Panc1 (cell line): ENCODE results near the gene SLC6A20. TPM values are rescaled to one million over a fixed set of nuclear protein-coding genes. Genes with fewer than 3 reads are reported as not detected.

Source experiments
- ATAC-seq: fragments of 200-7000 bp; cut with Tn5 transposase; 2 replicates; pipeline ENCODE4 v1.9.1; 2020; ENCODE audit warnings: mild to moderate bottlenecking, moderate library complexity
- BruUV-seq: library from RNA; stranded (reverse); fragments of 400-500 nt; replicated peaks from 2 replicates; lab custom pipeline; 2021; lab: Mats Ljungman, UMichigan
- CTCF ChIA-PET: fragments of 300-600 bp; sonication (Branson Sonifier 250); formaldehyde crosslinking; loops from one replicate; lab custom pipeline; 2022; ENCODE audit warnings: antibody characterized with exemption; lab: Charles Lee
- POLR2A ChIA-PET: fragments of 300-600 bp; sonication (Branson Sonifier 250); formaldehyde crosslinking; loops from one replicate; lab custom pipeline; 2022; ENCODE audit warnings: antibody characterized with exemption; lab: Charles Lee
- DNase-seq: peaks from one replicate; pipeline ENCODE4 v3.0.0-alpha.2; 2010; ENCODE audit warnings: low read depth, low spot score
- H3K27ac ChIP-seq: 2 replicates; pipeline ENCODE4 v1.5.1; 2011; ENCODE audit warnings: mild to moderate bottlenecking, low read length, inconsistent platforms
- H3K27me3 ChIP-seq: fragments of 200-500 bp; sonication (Bioruptor generic); 2 replicates; pipeline ENCODE4 v1.6.0; 2014; ENCODE audit warnings: low read length, inconsistent platforms; ENCODE audit not compliant: control insufficient read depth, insufficient read depth
- H3K36me3 ChIP-seq: fragments of 200-500 bp; sonication (Bioruptor generic); 2 replicates; pipeline ENCODE4 v1.5.1; 2014; ENCODE audit warnings: inconsistent platforms, mild to moderate bottlenecking, low read length, moderate library complexity; ENCODE audit not compliant: control insufficient read depth, insufficient read depth
- H3K4me1 ChIP-seq: 2 replicates; pipeline ENCODE4 v1.5.1; 2011; ENCODE audit warnings: inconsistent platforms, mild to moderate bottlenecking, low read length, moderate library complexity; ENCODE audit not compliant: control insufficient read depth, insufficient read depth
- H3K4me3 ChIP-seq, 2 experiments: 2 replicates each; pipeline ENCODE4 v1.5.1; 2011 to 2012; ENCODE audit warnings: low read depth in 2 of 2, low read length in 2 of 2, mild to moderate bottlenecking in 2 of 2, inconsistent platforms in 1 of 2, moderate library complexity in 1 of 2
- H3K9me3 ChIP-seq: fragments of 200-500 bp; sonication (Bioruptor generic); 2 replicates; pipeline ENCODE4 v1.5.1; 2014; ENCODE audit warnings: low read depth, mild to moderate bottlenecking, inconsistent platforms, low read length, moderate library complexity; ENCODE audit not compliant: control insufficient read depth, insufficient read depth
- CTCF ChIP-seq: fragments of 450-650 bp; IDR thresholded peaks from 2 replicates; pipeline ENCODE4 v1.5.1; 2017; ENCODE audit warnings: mild to moderate bottlenecking
- POLR2AphosphoS5 ChIP-seq: IDR thresholded peaks from 2 replicates; pipeline ENCODE4 v1.6.1; 2012; ENCODE audit warnings: mild to moderate bottlenecking, low read depth, low read length, moderate library complexity
- REST ChIP-seq, 2 experiments: IDR thresholded peaks; 2 replicates each; pipeline ENCODE4 v1.6.1; 2011 to 2012; ENCODE audit warnings: low read depth in 2 of 2, control low read depth in 1 of 2, low read length in 1 of 2, mild to moderate bottlenecking in 1 of 2, moderate library complexity in 1 of 2; ENCODE audit not compliant: insufficient read depth in 1 of 2
- SIN3A ChIP-seq: IDR thresholded peaks from 2 replicates; pipeline ENCODE4 v1.6.1; 2012; ENCODE audit warnings: low read depth, mild to moderate bottlenecking, low read length, moderate library complexity, borderline replicate concordance; ENCODE audit not compliant: insufficient read depth
- TCF7L2 ChIP-seq: IDR thresholded peaks from 2 replicates; pipeline ENCODE4 v1.6.1; 2011; ENCODE audit warnings: mild to moderate bottlenecking, low read depth, low read length, inconsistent platforms
- in situ Hi-C: cut with HindIII; loops from 2 replicates; pipeline ENCODE4 v1.10.0; 2016; ENCODE audit warnings: low sequenced_read_pairs, low pct_unique_long_range_greater_than_20kb
- intact Hi-C: fragments of 100-400 bp; cut with micrococcal nuclease; formaldehyde crosslinking; loops from one replicate; pipeline ENCODE4 v1.10.0; 2022; ENCODE audit not compliant: unreplicated experiment
- total RNA-seq: library from RNA; stranded (reverse); gene quantifications from one replicate; pipeline ENCODE4 v1.2.1, GENCODE V29; 2021; ENCODE audit not compliant: unreplicated experiment

Gene SLC6A20
- total RNA-seq, 1 experiment from 2014 or later: 0.28 TPM

GRCh38 chr3:45741742-45742460 lies 54.4 kb downstream of the SLC6A20 start:
- no peak for DNase-seq
- Histone ChIP-seq H3K27me3 (no peaks in the 10 kb centered on the region), H3K4me3 (no peak overlapping the region), H3K4me1 (no peaks in the 10 kb centered on the region), H3K36me3 (peaks cover 9% of the 10 kb centered on the region), H3K27ac (no peak overlapping the region), H3K9me3 (no peaks in the 10 kb centered on the region)
- in situ Hi-C loops (no loop called here), intact Hi-C loops (no loop called here)
- no TSS peak for BruUV-seq
- TF ChIP-seq SIN3A (no peak), POLR2AphosphoS5 (no peak), REST (IDR thresholded peaks at IDR 0.05; ENCODE audit: insufficient read depth in 1 of 2, low read depth in 2 of 2, low read length in 1 of 2) (no peak), CTCF (no peak), TCF7L2 (no peak)
- CTCF ChIA-PET: no interaction called here
- ATAC-seq: no peak
- POLR2A ChIA-PET: no interaction called here

- ATAC-seq (no peak), DNase-seq (no peak)
- TF ChIP-seq TCF7L2 (no peak), SIN3A (no peak), REST (IDR thresholded peaks at IDR 0.05; ENCODE audit: insufficient read depth in 1 of 2, low read depth in 2 of 2, low read length in 1 of 2) (no peak), POLR2AphosphoS5 (no peak), CTCF (no peak)
- Histone ChIP-seq H3K36me3 (peaks cover 10% of the 10 kb centered on the region), H3K27me3 (no peaks in the 10 kb centered on the region), H3K9me3 (no peaks in the 10 kb centered on the region), H3K4me1 (no peaks in the 10 kb centered on the region), H3K27ac (no peak overlapping the region), H3K4me3 (no peak overlapping the region)
- no TSS peak for BruUV-seq
- in situ Hi-C loops (no loop called here), intact Hi-C loops (no loop called here)
- ChIA-PET CTCF (no interaction called here), POLR2A (no interaction called here)
Observed at GRCh38 chr3:45741247-45741646, 55.1 kb downstream of the SLC6A20 start.
